ENCODE measurements around the gene RING1.

RING1 gene

DNA sequence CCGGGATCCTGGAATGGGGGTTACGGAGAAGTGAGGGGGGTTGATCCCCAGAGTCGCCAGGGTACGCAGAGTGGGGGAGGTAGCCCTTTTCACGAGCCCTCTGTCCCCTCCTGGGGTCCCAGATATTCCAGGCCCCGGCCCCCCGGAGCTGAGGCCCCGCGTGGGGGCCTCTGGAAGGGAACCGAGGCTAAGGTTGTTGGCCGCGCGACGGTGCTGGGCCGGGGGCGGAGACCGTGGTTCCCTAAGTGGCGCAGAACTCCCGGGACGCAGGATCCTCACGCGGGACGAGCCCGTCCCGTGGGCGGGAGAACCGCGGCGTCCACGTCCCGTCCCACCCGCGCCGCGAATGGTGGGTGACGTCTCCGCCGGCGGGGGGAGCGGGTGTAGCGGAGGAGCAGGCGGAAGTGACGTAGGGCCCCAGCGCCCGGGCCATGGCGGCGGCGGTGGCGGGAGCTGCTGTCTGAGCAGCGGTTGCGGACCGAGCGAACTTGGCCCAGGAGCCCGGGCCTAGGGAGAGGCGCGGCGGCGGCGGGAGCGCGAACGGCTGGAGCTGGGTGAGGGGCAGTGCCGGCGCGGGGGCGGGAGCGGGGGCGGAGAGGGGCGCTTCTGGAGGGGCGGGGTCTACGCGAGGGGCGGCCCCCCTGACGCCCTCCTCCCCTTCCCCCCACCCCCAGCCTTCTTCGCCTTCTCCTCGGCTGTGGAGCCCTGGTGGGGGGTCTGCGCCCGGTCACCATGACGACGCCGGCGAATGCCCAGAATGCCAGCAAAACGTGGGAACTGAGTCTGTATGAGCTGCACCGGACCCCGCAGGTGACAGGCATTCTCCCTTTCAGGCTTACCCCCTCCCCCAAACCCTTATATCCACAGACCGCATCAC is at the start of gene RING1:
Gene RING1, plus strand, starts transcription at position 410 of the 877 bp plus-strand sequence. Its CDS starts 323 bp downstream, at position 733.
- DNase-seq, result peak; percentile 87

GRCh38 chr6:33160096-33160495 is 48.2 kb upstream of the RING1 start:
- no peak for DNase-seq

GRCh38 chr6:33160728-33161344 is 47.5 kb upstream of the RING1 start:
- DNase-seq, result peak; percentile 45

GRCh38 chr6:33161354-33162331 is 46.7 kb upstream of the RING1 start:
- peak; percentile 91 for DNase-seq

GRCh38 chr6:33163540-33163939 is 44.8 kb upstream of the RING1 start:
- no peak for DNase-seq

DNA sequence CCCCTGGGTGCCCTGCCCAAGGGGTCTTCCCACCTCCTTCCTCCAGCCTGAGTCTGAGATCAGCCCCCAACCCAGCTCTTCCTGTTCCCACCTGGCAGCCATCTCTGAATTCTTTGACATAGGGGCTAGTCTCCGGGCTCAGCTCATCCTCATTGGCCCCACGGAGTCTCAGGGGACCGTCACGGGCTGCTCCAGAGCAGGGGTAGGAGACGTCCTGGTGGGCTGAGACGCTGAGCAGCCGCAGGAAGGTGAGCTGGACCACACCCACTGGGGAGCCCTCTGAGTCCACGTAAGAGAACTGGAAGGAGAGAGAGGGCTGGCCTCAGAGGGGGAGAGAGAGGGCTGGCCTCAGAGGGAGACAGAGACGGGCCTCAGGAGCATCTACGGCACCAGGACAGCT is 44.1 kb upstream of the RING1 start:
- DNase-seq, result no peak

- DNase-seq, result no peak
Observed at GRCh38 chr6:33164665-33165373, 43.5 kb upstream of the RING1 start.

GRCh38 chr6:33165581-33166258 is 42.6 kb upstream of the RING1 start:
- DNase-seq, result no peak

GRCh38 chr6:33166363-33166762 is 41.9 kb upstream of the RING1 start:
- no peak for DNase-seq

DNA sequence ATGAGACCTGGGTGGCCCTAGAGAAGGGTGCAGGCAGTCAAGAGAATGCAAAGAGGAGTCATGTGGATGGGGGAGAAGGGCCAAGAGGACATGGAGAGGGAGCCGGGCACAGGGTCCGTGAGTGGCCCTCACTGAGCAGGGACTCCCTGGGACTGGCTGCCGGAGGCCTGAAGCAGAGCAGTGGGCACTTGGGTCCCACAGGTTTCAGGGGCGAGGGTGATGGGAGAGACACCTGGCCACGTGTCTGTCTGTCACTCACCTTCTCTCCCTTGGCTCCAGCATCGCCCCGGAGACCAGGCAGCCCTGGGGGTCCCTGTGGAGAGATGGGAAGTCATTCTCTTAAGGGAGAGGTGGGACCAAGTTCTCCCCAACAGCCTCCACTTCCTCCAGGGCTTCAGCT is 41.5 kb upstream of the RING1 start:
- no peak for DNase-seq

DNA sequence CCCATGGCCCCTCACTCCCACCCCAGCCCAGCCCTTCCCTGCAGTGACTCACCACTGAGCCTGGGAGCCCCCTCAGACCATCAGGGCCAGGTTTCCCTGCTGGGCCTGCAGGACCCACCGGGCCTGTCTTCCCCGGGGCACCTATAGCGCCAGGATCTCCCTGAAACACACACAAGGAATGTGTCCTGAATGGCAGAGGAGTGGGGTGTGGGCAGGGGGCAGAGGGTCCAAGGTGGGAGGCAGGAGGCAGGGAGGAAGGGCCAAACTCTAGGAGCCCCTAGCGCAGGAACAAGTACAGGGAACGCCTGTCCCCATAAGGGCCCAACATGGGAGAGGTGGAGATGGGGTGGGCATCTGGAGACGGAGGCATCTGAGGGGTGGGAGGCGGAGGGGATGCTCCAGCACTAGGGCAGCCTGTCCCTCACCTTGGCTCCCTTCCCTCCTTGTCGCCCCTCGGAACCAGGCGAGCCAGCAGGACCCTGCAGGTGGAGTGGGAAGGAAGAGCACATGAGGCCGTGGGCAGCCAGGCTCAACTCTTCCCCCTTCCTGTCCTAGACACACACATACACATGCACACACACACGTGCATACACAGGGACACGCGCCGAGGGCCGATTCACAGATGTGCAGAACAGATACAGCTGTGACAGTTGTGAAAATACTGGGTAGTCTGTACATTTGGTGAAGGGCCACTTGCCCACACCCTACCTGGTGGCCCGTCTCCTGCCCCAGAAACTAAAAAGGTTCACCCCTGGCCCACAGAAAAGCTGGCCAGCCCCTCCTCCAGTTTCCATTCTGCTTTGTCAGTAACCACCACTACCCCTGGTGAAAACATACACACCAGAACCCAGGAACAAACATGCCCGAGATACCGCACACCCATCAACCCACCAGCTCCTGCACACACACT is 40.7 kb upstream of the RING1 start:
- peak; percentile 28 for DNase-seq

DNA sequence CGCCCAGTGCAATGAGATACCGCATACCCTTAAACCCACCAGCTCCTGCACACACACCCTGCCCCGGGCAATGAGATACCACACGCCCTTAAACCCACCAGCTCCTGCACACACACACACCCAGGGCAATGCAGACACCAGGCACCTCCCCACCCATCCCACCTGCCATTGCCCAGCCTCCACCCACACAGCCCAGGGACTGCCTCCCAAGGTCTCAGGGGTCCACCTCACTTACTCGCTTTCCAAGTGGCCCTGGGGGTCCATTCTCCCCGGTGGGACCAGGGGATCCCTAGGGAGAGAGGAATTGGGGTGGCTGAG is 40.1 kb upstream of the RING1 start:
- DNase-seq, result no peak

- no peak for DNase-seq
Observed at GRCh38 chr6:33168639-33169038, 39.7 kb upstream of the RING1 start.

DNA sequence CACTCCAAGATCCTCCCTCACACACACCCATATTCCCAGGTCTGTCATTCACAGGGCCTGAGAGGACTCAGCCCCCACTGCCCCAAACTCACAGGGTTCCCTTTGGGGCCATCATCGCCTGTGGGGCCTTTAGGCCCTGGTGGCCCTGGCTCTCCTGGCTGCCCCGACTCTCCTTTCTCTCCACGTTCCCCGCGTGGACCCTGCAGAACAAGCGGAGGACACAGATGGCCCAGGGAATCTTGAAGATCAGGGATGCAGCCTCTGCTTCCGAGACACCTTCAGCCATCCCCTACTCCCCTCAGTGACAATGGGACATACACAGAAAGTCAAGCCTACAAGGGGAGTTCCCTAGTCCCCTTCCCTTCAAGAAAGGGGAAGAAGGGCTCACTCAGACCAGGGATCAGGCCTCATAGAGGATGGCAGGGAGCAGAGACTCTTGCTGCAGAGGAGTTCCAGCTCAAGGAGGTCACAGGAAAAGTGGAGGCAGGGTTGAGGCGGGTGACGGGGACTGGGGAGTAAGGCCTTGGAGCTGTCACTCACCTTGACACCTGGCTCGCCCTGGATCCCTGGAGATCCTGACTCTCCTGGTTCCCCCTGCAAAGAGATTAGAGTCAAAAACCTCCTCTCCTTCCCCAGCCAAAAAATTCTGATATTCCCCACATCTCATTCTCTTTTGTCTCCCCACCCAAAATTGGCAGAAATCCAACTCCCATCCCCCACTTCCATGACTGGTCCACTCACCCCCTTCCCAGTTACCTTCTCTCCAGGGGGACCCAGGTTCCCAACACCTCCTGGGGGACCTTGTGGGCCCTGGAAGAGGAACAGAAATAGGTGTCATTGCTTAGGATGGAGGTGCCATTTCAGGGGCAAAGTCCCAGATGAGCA is 38.8 kb upstream of the RING1 start:
- no peak for DNase-seq

DNA sequence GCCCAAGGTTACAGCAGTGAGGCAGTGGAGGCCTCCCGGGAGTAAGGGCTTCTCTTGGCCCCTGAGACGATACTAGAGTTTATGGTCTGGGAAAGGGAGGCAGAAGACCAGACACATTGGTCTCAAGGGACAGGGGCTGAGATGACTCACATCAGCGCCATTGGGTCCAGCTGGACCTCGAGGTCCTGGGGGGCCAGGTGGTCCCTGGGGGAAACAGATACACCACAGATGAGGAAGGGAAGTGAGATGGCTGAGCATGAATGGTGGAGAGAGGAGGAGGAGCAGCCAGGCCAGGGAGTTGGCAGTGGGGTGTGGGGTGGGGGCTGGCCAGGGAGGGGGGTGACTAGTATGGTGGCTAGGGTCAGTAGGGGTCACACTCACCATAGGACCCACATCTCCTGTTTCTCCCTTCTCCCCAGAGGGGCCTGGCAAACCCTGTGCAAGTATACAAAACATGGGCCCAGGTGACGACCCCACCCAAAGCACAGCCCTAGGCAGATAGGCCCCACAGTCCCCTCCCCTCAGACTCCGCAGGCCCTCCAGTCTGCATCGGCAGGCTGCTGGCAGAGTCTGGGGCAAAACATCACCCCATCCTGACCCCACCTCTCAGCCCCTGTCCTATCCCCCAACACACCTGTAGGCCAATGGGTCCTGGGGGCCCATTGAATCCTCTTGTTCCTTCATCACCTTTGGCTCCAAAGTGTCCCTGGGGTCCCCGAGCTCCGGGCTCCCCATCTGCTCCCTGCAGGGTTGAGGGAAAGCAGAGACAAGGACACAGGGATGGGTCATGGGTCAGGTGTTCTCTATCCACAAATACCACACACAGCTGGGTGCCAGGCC is 37.9 kb upstream of the RING1 start:
- DNase-seq, result no peak

GRCh38 chr6:33171016-33171879 is 37.1 kb upstream of the RING1 start:
- DNase-seq, result no peak

DNA sequence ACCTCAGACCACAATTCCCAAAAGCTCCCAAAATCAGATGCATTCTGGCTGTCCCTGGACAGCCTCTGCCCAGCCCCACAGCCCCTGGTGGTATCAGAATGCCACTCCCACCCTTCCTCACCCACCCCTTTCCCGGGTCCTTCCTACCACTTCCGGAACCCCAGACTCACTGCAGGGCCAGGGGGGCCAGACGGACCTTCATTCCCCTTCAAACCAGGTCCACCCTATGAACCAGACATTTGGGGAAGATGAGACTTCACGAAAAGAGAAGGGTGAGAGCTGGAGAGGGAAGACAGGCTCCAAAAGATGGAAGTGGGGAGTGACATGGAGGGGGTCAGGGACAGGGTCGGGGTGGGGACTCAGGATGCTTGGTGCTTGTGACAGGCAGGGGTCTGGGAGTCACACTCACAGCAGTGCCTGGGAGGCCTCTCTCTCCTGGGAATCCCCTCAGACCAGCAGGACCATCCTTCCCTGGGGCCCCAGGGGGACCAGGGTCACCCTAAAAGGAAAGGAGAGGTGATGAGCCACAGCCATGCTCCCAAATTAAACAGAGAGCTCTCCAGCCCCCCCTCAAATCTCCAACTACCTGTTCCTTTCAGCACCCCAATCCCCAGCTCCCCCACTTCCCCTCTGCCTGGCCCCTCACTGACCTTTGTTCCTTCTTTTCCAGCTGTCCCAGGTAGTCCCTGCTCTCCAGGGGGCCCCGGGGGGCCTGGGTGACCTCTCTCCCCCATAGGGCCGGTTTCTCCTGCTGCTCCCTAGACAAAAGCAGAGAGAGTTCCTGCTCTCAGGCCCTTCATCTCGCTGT is 36.2 kb upstream of the RING1 start:
- DNase-seq, result no peak
